ENCODE measurements around the gene CD27.

- no peak for TF ChIP-seq CTCF (conservative IDR thresholded peaks at IDR 0.05 in 1 of 2, IDR thresholded peaks at IDR 0.05 in 1 of 2; ENCODE audit: extremely low read depth in 1 of 2, insufficient read depth in 1 of 2, low read depth in 1 of 2, low read length in 2 of 2)
- no peak for TF ChIP-seq EZH2 (IDR thresholded peaks at IDR 0.05; ENCODE audit: borderline replicate concordance, low read length)
Measured at GRCh38 chr12:6460751-6461371, 16.1 kb downstream of the CD27 start.

Data from mammary epithelial cell (primary cell).